ENCODE results near the gene KDF1.
A peak's percentile ranks its signal among the peaks of the same experiment; 100 is the strongest.

Gene KDF1

GRCh38 chr1:26915204-26915842 lies 44.9 kb downstream of the KDF1 start:
- DNase-seq (ENCODE audit: low read depth): peak; percentile 51

GRCh38 chr1:26913754-26914619 lies 46.3 kb downstream of the KDF1 start, which contains the start of gene NR0B2:
TSS of gene NR0B2 (minus strand) at chr1:26913975. CDS start at chr1:26913940, 35 bp downstream.
- no peak for DNase-seq (ENCODE audit: low read depth)

GRCh38 chr1:26913389-26913753 lies 46.9 kb downstream of the KDF1 start:
- DNase-seq (ENCODE audit: low read depth): no peak

- no peak for DNase-seq (ENCODE audit: low read depth)
Measured at GRCh38 chr1:26912147-26912490, 48.1 kb downstream of the KDF1 start.

GRCh38 chr1:26911399-26912146 lies 48.7 kb downstream of the KDF1 start:
- DNase-seq (ENCODE audit: low read depth): no peak

- DNase-seq (ENCODE audit: low read depth): no peak
Measured at GRCh38 chr1:26910343-26911160, 49.7 kb downstream of the KDF1 start.

GRCh38 chr1:26909951-26910342 lies 50.3 kb downstream of the KDF1 start:
- DNase-seq (ENCODE audit: low read depth): no peak

GRCh38 chr1:26907071-26907917 lies 53.0 kb downstream of the KDF1 start:
- peak; percentile 47 for DNase-seq (ENCODE audit: low read depth)

- DNase-seq (ENCODE audit: low read depth): no peak
Measured at GRCh38 chr1:26900815-26901511, 59.3 kb downstream of the KDF1 start.

GRCh38 chr1:26900001-26900814 lies 60.1 kb downstream of the KDF1 start, which contains the start of gene GPATCH3:
TSS of gene GPATCH3 (minus strand) at chr1:26900467. CDS start at chr1:26900442, 25 bp downstream.
- peak; percentile 92 for DNase-seq (ENCODE audit: low read depth)
